Measurements from ENCODE around the gene FBXL14.
"Not testable (repeated sequence)": the region's sequence is repeated elsewhere in the genome, so short reads cannot be mapped to it uniquely, and the experiment has no call there.

DNA sequence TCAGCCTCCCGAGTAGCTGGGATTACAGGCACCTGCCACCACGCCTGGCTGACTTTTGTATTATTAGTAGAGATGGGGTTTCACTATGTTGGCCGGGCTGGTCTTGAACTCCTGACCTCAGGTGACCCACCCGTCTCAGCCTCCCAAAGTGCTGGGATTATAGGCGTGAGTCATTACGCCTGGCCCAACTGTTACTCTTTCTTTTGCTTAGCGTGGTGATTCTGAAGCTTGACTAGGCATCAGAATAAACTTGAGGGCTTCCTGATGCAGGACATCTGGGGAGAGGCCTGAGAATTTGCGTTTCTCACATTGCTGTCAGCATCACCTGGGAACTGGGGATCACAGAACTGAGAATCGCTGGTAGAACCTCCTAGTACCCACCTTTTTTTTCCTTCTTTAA lies 8.3 kb upstream of the FBXL14 start:
- not testable (repeated sequence) for TF ChIP-seq CTCF, POLR2A (IDR thresholded peaks at IDR 0.05)
